ENCODE measurements around the gene SLC17A5.

GRCh38 chr6:73653571-73654424 lies at the start of gene SLC17A5:
- peak in 2 of 5 experiments; percentile 11 to 38 for TF ChIP-seq CTCF (IDR thresholded peaks at IDR 0.05)
- peak in 1 of 2 donors; percentile 86 for TF ChIP-seq EP300 (IDR thresholded peaks at IDR 0.05)
